ENCODE measurements around the gene USF2. TPM values are rescaled to one million over a fixed set of nuclear protein-coding genes. Genes with fewer than 3 reads are reported as not detected.
"Not testable (repeated sequence)": the region's sequence is repeated elsewhere in the genome, so short reads cannot be mapped to it uniquely, and the experiment has no call there.

Gene USF2
- total RNA-seq, 2 donors from 2014 or later = 204 to 299 TPM

DNA sequence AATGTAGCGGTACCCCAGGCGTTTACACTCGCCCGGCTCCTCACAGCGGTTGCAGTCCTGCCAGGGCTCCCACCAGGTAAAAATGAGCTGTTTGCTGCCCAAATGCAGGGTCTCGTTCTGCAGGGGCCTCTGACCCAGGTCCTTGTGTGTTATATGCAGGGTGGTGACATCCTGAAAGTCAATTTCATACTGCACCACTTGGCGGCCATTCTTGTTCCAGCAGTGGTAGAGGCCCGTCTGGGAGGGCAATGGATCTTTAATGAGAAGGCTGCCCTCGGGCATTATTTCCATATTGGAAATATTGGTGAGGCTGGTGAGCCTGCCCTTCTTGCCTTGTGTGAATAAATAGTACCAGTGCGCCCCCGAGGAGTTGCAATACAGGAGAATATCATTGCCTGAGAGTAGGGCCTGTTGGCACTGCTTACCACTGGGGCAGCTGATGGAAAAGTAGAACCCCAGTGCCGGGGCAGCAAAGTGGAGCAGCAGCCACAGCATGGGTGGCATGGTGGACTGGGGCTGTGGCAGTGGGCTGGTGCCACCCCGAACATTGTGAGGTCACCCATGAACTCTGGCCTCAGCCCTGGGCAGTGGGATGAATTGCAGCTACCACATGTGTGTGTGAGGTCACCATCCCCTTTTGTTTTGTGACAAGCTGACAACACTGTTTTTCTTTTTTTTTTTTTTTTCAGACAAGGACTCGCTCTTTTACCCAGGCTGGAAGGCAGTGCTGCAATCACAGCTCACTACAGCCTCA, 40.4 kb upstream of the USF2 start, which contains the start of gene FAM187B:
TSS of gene FAM187B (minus strand) at position 563 of the 754 bp plus-strand sequence. CDS start at position 504, 59 bp downstream.
- H3K9me3 ChIP-seq (ENCODE audit: control insufficient read depth, low read length, poor library complexity, severe bottlenecking) = no peaks in the 10 kb centered on the region
- Mint-ChIP-seq H3K27me3 (no peaks in the 10 kb centered on the region), H3K27ac (no peak within 1 kb of the TSS), H3K4me3 (no peak within 1 kb of the TSS), H3K36me3 (ENCODE audit: low read depth) (no peaks in the 10 kb centered on the region), H3K4me1 (peaks cover 19% of the 10 kb centered on the region)
- no peak for DNase-seq
- ATAC-seq = no peak

DNA sequence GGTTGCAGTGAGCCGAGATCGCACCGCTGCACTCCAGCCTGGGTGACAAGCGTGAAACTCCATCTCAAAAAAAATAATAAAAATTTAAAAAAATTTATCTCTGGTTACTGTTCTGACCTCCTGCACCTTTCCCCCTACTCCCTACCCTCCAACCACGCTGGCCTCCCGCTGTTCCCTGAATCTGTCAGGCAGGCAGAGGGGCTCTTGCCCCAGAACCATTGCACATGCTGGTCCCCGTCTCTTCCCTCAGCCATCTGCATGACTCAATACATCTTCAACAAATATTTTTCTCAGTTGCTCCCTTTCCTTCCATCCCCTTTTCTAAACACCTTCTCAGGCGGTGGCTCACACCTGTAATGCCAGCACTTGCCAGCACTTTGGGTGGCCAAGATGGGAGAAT, 39.2 kb upstream of the USF2 start:
- no peaks in the 10 kb centered on the region for H3K9me3 ChIP-seq (ENCODE audit: control insufficient read depth, low read length, poor library complexity, severe bottlenecking)
- DNase-seq (no peak), ATAC-seq (no peak)
- Mint-ChIP-seq H3K4me1 (peaks cover 19% of the 10 kb centered on the region), H3K27ac (no peak overlapping the region), H3K4me3 (no peak overlapping the region), H3K36me3 (ENCODE audit: low read depth) (no peaks in the 10 kb centered on the region), H3K27me3 (no peaks in the 10 kb centered on the region)

DNA sequence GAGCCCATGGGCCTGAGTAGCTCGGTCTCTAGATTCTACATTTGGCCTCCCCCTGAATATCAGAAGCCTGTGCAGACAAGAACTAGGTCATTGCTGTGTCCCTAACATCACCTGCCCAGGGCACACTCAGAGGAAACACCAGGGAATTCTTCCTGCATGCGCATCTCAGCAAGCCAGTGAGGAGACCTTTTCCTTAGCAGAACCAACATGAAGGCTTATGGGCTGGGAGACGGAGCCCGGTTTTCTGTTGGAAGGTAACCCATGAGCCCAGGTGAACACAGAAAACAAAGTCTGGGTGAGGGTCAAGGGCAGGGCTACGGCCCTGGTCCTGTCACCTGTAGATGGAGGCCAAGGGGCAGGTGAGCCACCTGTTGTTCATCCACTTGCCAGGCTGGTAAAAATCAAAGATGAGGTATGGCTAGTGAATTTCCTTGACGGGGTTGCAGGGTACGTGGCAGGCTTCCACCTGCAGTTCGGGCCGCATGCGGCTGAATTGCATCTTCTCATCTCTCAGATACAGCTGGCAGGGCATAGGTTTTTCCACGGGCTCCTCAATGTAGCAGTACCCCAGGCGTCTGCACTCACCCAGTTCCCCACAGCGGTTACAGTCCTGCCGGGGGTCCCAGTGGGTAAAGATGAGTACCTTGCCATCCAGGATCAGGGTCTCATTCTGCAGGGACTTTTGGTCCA, 36.7 kb upstream of the USF2 start:
- H3K27me3 Mint-ChIP-seq = no peaks in the 10 kb centered on the region
- H3K9me3 ChIP-seq (ENCODE audit: control insufficient read depth, low read length, poor library complexity, severe bottlenecking) = no peaks in the 10 kb centered on the region
- H3K36me3 Mint-ChIP-seq (ENCODE audit: low read depth) = no peaks in the 10 kb centered on the region
- H3K4me3 Mint-ChIP-seq = no peak overlapping the region
- DNase-seq (no peak), ATAC-seq (no peak)
- peaks cover 12% of the 10 kb centered on the region for H3K4me1 Mint-ChIP-seq
- H3K27ac Mint-ChIP-seq = no peak overlapping the region

DNA sequence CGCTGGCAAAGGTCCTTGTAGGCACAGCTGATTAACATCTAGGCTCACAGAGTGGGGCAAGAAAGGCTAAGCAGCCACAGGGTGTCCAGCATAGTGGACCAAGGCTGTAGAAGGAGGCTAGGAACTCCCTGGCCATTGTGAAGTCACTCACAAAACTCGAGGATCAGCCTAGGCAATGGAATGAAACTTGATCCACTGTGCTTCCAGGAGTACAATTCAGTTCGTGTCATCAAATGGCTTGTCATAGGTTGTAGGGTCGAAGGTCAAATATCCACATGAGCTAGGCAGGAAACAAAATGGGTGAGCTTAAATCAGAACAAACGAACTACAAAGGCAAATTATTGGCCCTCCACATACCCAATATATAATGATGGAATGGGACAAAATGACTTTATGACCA, 35.9 kb upstream of the USF2 start:
- ATAC-seq (no peak), DNase-seq (no peak)
- Mint-ChIP-seq H3K27ac (no peak overlapping the region), H3K4me3 (no peak overlapping the region), H3K27me3 (no peaks in the 10 kb centered on the region), H3K36me3 (ENCODE audit: low read depth) (no peaks in the 10 kb centered on the region), H3K4me1 (peaks cover 15% of the 10 kb centered on the region)
- H3K9me3 ChIP-seq (ENCODE audit: control insufficient read depth, low read length, poor library complexity, severe bottlenecking) = no peaks in the 10 kb centered on the region

DNA sequence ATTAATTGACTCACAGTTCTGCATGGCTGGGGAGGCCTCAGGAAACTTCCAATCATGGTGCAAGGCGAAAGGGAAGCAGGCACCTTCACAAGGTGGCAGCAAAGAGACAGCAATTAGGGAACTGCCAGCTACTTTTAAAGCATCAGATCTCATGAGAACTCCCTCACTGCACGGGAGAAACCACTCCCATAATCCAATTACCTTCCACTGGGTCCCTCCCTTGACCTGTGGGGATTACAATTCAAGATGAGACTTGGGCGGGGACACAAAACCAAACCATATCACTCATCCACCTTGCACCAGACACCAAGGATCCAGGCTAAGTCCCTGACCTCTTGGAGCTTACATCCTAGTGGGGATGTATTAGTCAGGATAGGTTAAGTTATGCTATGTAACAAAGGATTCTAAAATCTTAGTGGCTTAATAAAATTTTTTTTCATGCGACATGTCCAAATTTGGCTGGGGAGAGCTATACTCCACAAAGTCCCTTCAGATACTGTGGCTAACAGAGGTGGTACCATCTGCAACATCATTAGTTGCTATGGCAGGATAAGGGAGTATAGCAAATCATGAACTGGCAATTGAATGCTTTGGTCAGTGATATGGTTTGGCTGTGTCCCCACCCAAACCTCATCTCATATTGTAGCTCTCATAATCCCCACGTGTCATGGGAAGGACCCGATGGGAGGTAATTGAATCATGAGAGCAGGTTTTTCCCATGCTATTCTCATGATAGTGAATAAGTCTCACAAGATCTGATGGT, 31.9 kb upstream of the USF2 start:
- Mint-ChIP-seq H3K4me1 (peaks cover 29% of the 10 kb centered on the region), H3K27me3 (no peaks in the 10 kb centered on the region), H3K27ac (peak overlapping the region; percentile 24), H3K36me3 (ENCODE audit: low read depth) (no peaks in the 10 kb centered on the region), H3K4me3 (no peak overlapping the region)
- H3K9me3 ChIP-seq (ENCODE audit: control insufficient read depth, low read length, poor library complexity, severe bottlenecking) = no peaks in the 10 kb centered on the region
- DNase-seq = no peak
- ATAC-seq = no peak

DNA sequence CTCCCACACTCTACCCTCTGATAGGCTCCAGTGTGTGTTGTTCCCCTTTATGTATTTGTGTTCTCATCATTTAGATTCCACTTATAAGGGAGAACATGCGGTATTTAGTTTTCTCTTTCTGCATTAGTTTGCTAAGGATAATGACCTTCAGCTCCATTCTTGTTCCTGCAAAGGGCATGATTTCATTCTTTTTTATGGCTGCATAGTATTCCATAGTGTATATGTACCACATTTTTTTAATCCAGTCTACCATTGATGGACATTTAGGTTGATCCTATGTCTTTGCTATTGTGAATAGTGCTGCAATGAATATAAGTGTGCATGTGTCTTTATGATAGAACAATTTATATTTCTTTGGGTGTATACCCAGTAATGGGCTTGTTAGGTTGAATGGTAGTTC, 29.2 kb upstream of the USF2 start:
- H3K36me3 Mint-ChIP-seq (ENCODE audit: low read depth); H3K27me3 Mint-ChIP-seq; DNase-seq; ATAC-seq; H3K9me3 ChIP-seq (ENCODE audit: control insufficient read depth, low read length, poor library complexity, severe bottlenecking): not testable (repeated sequence)
- Mint-ChIP-seq H3K4me1 (peaks cover 25% of the 10 kb centered on the region), H3K4me3 (peak overlapping the region; percentile 64), H3K27ac (peak overlapping the region; percentile 90)

DNA sequence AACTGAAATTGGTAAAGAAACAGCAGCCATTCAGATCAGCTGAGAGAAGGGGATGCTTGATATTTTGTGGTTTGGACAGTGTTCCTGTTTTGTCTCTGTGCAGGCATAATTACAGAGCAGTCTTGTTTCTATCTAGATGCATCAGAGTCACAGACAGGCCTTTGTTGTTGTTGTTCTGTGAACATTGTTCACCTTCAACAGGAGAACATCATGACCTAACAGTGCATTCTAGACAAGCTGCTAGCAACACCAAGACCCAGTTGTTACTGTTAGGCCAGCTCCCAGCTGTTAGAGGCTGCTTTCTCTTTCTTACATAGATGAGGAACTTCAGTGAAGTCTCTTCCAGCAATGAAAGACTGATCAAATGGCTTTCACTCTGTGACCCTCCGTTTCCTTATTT, 28.4 kb upstream of the USF2 start:
- DNase-seq = no peak
- H3K27ac Mint-ChIP-seq = peak overlapping the region; percentile 90
- H3K4me3 Mint-ChIP-seq = peak overlapping the region; percentile 64
- H3K36me3 Mint-ChIP-seq (ENCODE audit: low read depth) = peaks cover 2% of the 10 kb centered on the region
- no peaks in the 10 kb centered on the region for H3K9me3 ChIP-seq (ENCODE audit: control insufficient read depth, low read length, poor library complexity, severe bottlenecking)
- no peaks in the 10 kb centered on the region for H3K27me3 Mint-ChIP-seq
- H3K4me1 Mint-ChIP-seq = peaks cover 24% of the 10 kb centered on the region
- ATAC-seq = peak; percentile 94

DNA sequence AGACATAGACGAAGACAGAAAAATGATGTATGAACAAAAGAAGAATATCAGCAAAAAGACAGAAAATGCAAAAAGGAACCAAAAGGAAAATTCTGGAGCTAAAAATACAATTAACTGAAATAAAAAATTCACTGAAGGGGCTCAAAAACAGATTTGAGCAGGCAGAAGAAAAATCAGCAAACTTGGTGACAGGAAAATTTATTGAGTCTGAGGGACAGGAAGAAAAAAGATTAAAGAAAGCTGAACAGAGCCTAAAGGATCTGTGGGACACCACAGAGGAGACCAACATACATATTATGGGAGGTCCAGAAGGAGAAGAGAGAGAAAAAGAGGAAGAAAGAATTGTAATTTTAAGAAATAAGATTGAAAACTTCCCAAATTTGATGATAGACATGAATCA, 27.3 kb upstream of the USF2 start:
- Mint-ChIP-seq H3K36me3 (ENCODE audit: low read depth) (peaks cover 2% of the 10 kb centered on the region), H3K4me3 (no peak overlapping the region), H3K27me3 (no peaks in the 10 kb centered on the region), H3K4me1 (peaks cover 24% of the 10 kb centered on the region), H3K27ac (peak overlapping the region; percentile 90)
- no peaks in the 10 kb centered on the region for H3K9me3 ChIP-seq (ENCODE audit: control insufficient read depth, low read length, poor library complexity, severe bottlenecking)
- DNase-seq = no peak
- ATAC-seq = no peak

DNA sequence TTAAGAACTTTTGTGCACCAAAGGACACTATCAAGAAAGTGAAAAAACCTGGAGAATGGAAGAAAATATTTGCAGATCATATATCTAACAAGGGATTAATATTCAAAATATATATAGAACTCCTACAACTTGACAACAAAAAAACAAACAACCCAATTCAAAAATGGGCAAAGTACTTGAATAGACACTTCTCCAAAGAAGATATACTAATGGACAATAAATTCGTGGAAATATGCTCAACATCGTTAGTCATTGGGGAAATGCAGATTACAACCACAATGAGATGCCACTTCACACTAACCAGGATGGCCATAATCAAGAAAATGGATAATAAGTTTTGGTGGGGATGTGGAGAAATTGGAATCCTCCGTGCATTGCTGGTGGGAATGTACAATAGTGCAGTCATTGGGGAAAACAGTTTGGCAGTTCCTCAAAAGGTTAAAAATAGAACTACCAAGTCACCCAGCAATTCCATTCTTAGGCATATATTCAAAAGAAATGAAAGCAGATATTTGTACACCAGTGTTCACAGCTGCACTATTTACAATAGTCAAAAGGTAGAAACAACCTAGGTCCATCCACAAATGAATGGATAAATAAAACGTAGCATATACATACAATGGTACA, 22.2 kb upstream of the USF2 start:
- H3K4me3 Mint-ChIP-seq = peak overlapping the region; percentile 91
- H3K4me1 Mint-ChIP-seq = peaks cover 28% of the 10 kb centered on the region
- H3K36me3 Mint-ChIP-seq (ENCODE audit: low read depth) = peaks cover 3% of the 10 kb centered on the region
- H3K27ac Mint-ChIP-seq = peak overlapping the region; percentile 93
- ATAC-seq (no peak), DNase-seq (no peak)
- H3K27me3 Mint-ChIP-seq = no peaks in the 10 kb centered on the region
- H3K9me3 ChIP-seq (ENCODE audit: control insufficient read depth, low read length, poor library complexity, severe bottlenecking) = no peaks in the 10 kb centered on the region

DNA sequence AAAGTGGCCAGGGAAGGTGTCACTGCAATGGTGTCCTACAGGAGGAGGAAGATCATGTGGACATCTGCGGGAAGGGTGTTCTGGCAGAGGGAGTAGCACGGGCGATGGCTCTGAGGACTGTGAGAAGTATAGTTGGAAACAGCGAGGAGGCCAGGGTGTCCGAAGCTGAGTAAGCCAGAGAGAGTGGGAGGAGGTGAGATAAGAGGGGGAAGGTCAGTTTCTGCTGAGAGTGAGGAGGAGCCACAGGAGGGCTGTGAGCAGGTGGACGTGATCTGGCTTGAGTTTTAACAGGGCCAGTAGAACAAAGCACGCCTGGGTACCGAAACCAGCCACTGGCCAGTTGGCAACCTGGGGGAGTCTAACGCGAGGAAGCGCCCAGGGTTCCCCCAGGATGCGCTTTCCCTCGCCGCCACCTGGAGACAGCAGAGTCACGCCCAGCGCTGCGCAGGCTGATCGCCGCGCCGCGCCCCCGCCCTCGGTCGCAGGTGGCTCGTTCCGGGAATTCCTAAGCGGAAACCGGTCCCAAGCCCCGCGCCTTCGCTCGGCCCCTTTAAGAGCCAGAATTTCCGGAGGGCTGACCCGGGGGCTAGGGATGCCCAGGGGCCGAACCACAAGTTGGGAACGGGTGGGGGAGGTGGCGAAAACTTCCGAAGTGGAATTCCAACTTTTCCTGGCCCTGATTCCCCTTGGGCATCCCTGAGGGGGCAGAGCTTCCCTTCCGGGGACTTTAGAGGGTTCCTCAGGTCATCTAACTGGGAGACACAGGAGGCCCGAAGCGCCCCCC, 21.0 kb upstream of the USF2 start:
- Mint-ChIP-seq H3K36me3 (ENCODE audit: low read depth) (peaks cover 3% of the 10 kb centered on the region), H3K4me1 (peaks cover 32% of the 10 kb centered on the region), H3K27me3 (no peaks in the 10 kb centered on the region), H3K27ac (peak overlapping the region; percentile 93), H3K4me3 (peak overlapping the region; percentile 91)
- DNase-seq = peak; percentile 39 to 48 (median 43)
- peak; percentile 61 for ATAC-seq
- no peaks in the 10 kb centered on the region for H3K9me3 ChIP-seq (ENCODE audit: control insufficient read depth, low read length, poor library complexity, severe bottlenecking)

DNA sequence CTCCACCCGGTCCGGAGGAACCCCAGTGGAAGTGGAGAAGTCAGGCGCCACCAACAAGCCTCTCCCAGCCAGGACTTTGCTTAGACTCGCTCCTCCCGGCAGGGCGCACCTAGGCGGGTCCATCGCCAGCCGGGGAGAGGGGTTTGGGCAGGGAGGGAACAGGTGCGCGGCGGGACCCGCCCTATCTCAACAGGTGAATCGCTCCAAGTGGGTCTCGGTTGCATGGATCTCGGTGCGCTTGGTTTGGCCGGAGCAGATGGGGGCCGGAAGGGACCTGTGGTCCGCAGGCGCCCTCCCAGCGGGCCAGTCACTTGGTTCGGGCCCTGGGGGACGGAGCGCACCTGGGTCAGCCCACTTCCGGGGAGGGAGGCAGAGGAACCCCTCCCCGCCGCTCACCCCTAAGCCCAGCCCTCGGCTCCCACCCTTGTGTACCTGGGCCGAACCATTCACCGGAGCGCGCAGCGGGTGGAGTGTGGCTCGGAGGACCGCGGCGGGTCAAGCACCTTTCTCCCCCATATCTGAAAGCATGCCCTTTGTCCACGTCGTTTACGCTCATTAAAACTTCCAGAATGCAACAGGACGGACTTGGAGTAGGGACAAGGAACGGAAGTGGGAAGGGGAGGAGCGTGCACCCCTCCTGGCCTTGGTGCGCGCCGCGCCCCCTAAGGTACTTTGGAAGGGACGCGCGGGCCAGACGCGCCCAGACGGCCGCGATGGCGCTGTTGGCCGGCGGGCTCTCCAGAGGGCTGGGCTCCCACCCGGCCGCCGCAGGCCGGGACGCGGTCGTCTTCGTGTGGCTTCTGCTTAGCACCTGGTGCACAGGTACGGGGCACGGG, 20.2 kb upstream of the USF2 start, which contains the start of gene LSR:
TSS of gene LSR (plus strand) at position 693 of the 836 bp plus-strand sequence. CDS start at position 714, 21 bp downstream.
- no peaks in the 10 kb centered on the region for H3K9me3 ChIP-seq (ENCODE audit: control insufficient read depth, low read length, poor library complexity, severe bottlenecking)
- Mint-ChIP-seq H3K4me1 (peaks cover 35% of the 10 kb centered on the region), H3K36me3 (ENCODE audit: low read depth) (peaks cover 3% of the 10 kb centered on the region), H3K27me3 (no peaks in the 10 kb centered on the region), H3K4me3 (peak within 1 kb of the TSS; percentile 91), H3K27ac (peak within 1 kb of the TSS; percentile 93)
- ATAC-seq = peak; percentile 87
- DNase-seq = peak; percentile 43 to 62 (median 51)

Data from T-helper 17 cell (primary cell).